Measurements from ENCODE around the gene AP2A2.
"Not testable (repeated sequence)": the region's sequence is repeated elsewhere in the genome, so short reads cannot be mapped to it uniquely, and the experiment has no call there.

Gene AP2A2

DNA sequence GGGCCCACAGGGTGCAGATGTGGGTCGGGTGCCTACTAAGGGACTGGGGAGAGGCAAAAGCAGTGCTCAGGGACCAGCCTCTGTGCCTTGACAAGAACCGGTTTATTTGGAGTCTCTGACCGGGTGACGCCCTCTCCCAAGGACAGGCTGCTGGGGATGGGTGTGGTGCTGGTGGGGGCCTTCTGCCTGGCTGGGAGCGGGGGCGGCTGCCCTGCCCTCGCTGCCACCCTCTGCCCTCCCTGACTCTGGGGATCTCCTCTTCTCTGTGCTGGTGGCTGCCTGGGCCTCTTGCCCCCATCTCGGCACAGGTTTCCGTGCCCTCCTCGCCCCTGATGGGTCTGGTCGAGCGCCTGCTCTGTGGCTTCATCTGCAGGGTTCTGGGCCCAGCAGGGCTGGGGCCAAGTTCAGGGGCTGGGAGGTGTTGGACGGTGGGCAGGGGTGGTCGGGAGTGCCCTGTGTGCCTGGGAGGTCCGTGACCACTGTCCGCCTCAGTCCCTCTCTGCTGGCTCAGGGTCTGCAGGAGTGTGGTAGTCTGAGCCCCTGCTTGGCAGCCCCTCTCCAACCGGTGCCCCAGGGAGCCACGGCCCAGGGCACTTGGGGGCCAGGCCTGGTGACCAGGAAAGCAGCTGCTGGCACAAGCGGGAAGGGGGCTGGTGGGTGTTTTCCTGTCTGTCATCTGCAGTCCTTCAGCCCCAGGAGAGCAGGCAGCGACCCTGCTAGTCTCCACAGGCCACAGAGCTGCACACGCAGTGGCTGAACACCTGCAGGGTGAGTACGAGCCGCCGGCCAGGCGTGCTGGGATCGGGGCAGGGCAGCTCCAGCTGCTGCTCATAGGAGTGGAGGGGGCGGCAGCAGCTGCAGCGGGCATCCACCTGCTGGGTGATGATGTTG, 87.3 kb downstream of the AP2A2 start:
- no peak for DNase-seq

DNA sequence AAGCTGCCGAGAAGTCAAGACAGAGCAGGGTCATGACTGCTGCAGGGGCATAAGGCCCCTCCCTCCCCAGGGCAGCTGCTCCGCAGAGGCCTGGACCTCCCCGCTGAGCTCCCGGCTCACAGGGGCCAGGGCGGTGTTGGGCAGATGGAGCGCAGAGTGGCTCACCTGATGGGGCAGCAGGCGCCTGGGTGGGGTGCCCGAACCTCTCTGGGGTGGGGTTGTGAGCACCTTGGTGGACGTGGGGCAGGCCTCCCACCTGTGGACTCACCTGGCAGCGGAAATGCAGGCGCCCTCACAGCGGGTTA, 87.9 kb downstream of the AP2A2 start:
- no peak for DNase-seq

GRCh38 chr11:1014276-1014675, 88.6 kb downstream of the AP2A2 start:
- DNase-seq: no peak

DNA sequence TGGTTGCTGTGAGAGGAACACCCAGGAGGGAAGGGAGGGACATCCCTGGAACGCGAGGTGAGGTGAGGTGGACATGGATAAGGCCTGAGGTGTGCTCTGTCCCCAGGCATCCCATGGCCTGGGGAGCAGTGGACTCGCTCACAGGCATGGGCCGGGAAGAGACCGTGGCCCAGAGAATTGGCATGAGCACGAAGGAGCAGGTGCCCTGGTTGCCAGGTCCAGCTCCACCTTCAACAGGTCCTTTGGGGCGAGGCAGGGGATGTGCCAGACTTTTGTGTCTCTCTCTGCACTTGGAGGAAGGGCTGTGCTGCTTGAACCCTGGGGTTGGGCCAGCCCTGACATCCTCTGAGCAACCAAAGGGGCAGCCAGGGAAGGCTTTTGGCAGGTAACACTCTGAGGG, 89.4 kb downstream of the AP2A2 start:
- no peak for DNase-seq

DNA sequence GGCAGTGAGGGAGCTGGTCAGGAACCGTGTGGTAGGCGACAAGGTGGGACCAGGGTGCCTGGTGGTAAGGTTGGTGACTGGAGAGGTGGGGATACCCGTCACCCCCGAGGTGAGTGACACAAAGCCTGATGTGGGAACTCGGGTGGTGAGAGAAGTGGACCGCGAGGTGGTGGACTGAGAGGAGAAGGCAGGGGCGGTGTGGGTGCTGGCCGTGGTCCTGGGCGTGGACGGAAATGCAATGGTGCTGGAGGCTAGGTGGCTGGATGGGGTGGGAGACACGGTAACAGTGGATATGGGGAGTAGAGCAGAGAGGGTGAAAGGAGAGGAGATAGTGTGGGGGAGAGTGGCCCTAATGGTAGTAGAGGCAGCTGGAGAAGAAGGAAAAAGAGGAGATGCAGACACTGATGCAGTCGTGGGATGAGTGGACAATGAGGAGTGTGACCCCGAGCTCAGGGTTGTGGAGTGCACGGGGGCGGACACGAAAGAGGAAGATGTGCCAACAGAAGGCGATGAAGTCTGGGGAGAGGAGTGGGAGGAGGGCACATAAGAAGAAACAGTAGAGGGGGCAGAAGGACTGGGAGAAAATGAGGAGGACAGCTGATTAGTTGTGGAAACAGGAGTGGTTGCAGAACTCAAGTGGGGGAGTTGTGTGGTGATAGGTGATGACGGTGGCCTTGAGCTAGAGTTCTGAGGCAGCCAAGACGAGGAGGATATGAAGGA, 90.3 kb downstream of the AP2A2 start:
- no peak for DNase-seq

- DNase-seq: not testable (repeated sequence)
These were observed 91.0 kb downstream of the AP2A2 start for GRCh38 chr11:1016610-1017126.

- no peak for DNase-seq
These were observed 91.8 kb downstream of the AP2A2 start for GRCh38 chr11:1017269-1018005.

GRCh38 chr11:1018091-1018490, 92.4 kb downstream of the AP2A2 start:
- DNase-seq: no peak

GRCh38 chr11:1019321-1019910, 93.7 kb downstream of the AP2A2 start:
- no peak for DNase-seq

DNA sequence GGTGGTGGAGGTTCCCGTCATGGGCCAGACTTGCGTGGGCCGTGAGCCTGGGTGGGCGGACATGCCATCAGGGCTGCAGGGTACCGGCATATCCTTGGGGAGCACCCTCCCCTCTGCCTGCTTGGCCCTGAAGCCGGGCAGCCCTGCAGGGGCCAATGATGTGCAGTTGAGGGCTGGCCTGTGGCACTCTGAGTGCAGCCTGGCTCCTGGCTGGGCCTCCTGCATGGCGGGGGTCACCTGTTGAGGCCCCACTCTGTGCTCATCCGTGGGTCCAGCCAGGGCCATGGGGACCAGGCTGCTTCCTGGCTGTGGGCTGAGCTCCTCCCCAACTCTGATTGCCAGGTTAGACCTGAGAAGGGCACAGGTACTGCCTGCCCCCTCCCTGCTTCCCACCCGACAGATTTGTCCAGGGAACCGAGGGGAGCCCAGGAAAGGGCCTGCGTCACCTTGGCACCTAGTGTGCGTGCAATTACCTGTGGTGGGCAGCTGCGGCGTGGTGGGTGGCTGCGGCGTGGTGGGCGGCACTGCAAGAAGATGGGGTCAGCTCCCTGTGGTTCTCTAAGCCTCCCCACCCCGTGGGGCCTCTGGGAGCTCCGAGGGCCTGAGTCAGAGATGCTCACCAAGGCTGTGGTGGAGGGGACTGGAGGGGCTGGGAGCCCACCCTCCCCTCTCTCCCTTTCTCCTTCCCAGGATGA, 94.7 kb downstream of the AP2A2 start:
- no peak for DNase-seq

- no peak for DNase-seq
These were observed 96.7 kb downstream of the AP2A2 start for GRCh38 chr11:1022411-1022810.

- DNase-seq: no peak
These were observed 97.5 kb downstream of the AP2A2 start for GRCh38 chr11:1022908-1023810.

GRCh38 chr11:1023811-1024596, 98.3 kb downstream of the AP2A2 start:
- DNase-seq: no peak

- no peak for DNase-seq
These were observed 99.1 kb downstream of the AP2A2 start for GRCh38 chr11:1024597-1025409.

- DNase-seq: no peak
These were observed 99.9 kb downstream of the AP2A2 start for GRCh38 chr11:1025410-1026162.

GRCh38 chr11:1026163-1026450, 100.4 kb downstream of the AP2A2 start:
- DNase-seq: no peak

All from anterior cingulate cortex (tissue), 58 donors.